ENCODE measurements around the gene ZNF182.
A peak's percentile ranks its signal among the peaks of the same experiment; 100 is the strongest.
"Not testable (repeated sequence)": the region's sequence is repeated elsewhere in the genome, so short reads cannot be mapped to it uniquely, and the experiment has no call there.

Gene ZNF182

GRCh38 chrX:48022100-48022499 lies 18.3 kb upstream of the ZNF182 start:
- Histone ChIP-seq H3K4me3 (ENCODE audit: low read length) (peak overlapping the region; percentile 98; the same call in 1 of the 2 replicates), H3K27me3 (ENCODE audit: insufficient read depth, low read length) (no peaks in the 10 kb centered on the region), H3K36me3 (ENCODE audit: insufficient read depth, low read length) (no peaks in the 10 kb centered on the region), H3K9ac (ENCODE audit: low read depth, low read length) (no peak overlapping the region), H3K4me1 (ENCODE audit: insufficient read depth, low read length) (peaks cover 3% of the 10 kb centered on the region; the same call in 1 of the 2 replicates), H3K9me3 (ENCODE audit: insufficient read depth, low read depth, low read length) (no peaks in the 10 kb centered on the region), H3K27ac (ENCODE audit: low read depth, low read length) (no peak overlapping the region)
- no CpG with 5 or more reads among the region's 3 CpGs for WGBS

GRCh38 chrX:48021026-48021900 lies 17.5 kb upstream of the ZNF182 start:
- peak overlapping the region; percentile 98 for H3K4me3 ChIP-seq (ENCODE audit: low read length)
- H3K27me3 ChIP-seq (ENCODE audit: insufficient read depth, low read length): no peaks in the 10 kb centered on the region
- no peaks in the 10 kb centered on the region for H3K36me3 ChIP-seq (ENCODE audit: insufficient read depth, low read length)
- no peaks in the 10 kb centered on the region for H3K9me3 ChIP-seq (ENCODE audit: insufficient read depth, low read depth, low read length)
- WGBS: 2% methylated on average over 26 of the region's 30 CpGs
- H3K27ac ChIP-seq (ENCODE audit: low read depth, low read length): peak overlapping the region; percentile 97
- H3K9ac ChIP-seq (ENCODE audit: low read depth, low read length): peak overlapping the region; percentile 100
- peaks cover 3% of the 10 kb centered on the region; the same call in 1 of the 2 replicates for H3K4me1 ChIP-seq (ENCODE audit: insufficient read depth, low read length)

GRCh38 chrX:48020472-48020871 lies 16.7 kb upstream of the ZNF182 start:
- peak overlapping the region; percentile 98 for H3K4me3 ChIP-seq (ENCODE audit: low read length)
- not testable (repeated sequence) for H3K4me1 ChIP-seq (ENCODE audit: insufficient read depth, low read length); H3K9ac ChIP-seq (ENCODE audit: low read depth, low read length); H3K9me3 ChIP-seq (ENCODE audit: insufficient read depth, low read depth, low read length); H3K27me3 ChIP-seq (ENCODE audit: insufficient read depth, low read length); H3K36me3 ChIP-seq (ENCODE audit: insufficient read depth, low read length); H3K27ac ChIP-seq (ENCODE audit: low read depth, low read length)
- 83% methylated on average over 7 of the region's 11 CpGs for WGBS

GRCh38 chrX:48019892-48020291 lies 16.1 kb upstream of the ZNF182 start:
- H3K27ac ChIP-seq (ENCODE audit: low read depth, low read length); H3K4me1 ChIP-seq (ENCODE audit: insufficient read depth, low read length); H3K9me3 ChIP-seq (ENCODE audit: insufficient read depth, low read depth, low read length); H3K27me3 ChIP-seq (ENCODE audit: insufficient read depth, low read length); H3K4me3 ChIP-seq (ENCODE audit: low read length); H3K9ac ChIP-seq (ENCODE audit: low read depth, low read length); H3K36me3 ChIP-seq (ENCODE audit: insufficient read depth, low read length): not testable (repeated sequence)
- WGBS: no CpG with 5 or more reads among the region's 1 CpG

- not testable (repeated sequence) for H3K36me3 ChIP-seq (ENCODE audit: insufficient read depth, low read length); H3K9me3 ChIP-seq (ENCODE audit: insufficient read depth, low read depth, low read length); H3K27me3 ChIP-seq (ENCODE audit: insufficient read depth, low read length); H3K4me3 ChIP-seq (ENCODE audit: low read length); H3K9ac ChIP-seq (ENCODE audit: low read depth, low read length); H3K4me1 ChIP-seq (ENCODE audit: insufficient read depth, low read length); H3K27ac ChIP-seq (ENCODE audit: low read depth, low read length)
- WGBS: 97% methylated on average over 25 of the region's 46 CpGs
Measured at GRCh38 chrX:48016583-48017310, 13.0 kb upstream of the ZNF182 start.

GRCh38 chrX:48009445-48009960 lies 5.7 kb upstream of the ZNF182 start:
- WGBS: no CpG with 5 or more reads among the region's 2 CpGs
- H3K27me3 ChIP-seq (ENCODE audit: insufficient read depth, low read length); H3K27ac ChIP-seq (ENCODE audit: low read depth, low read length); H3K36me3 ChIP-seq (ENCODE audit: insufficient read depth, low read length); H3K9ac ChIP-seq (ENCODE audit: low read depth, low read length); H3K4me1 ChIP-seq (ENCODE audit: insufficient read depth, low read length); H3K4me3 ChIP-seq (ENCODE audit: low read length); H3K9me3 ChIP-seq (ENCODE audit: insufficient read depth, low read depth, low read length): not testable (repeated sequence)

GRCh38 chrX:48006688-48007087 lies 2.9 kb upstream of the ZNF182 start, which contains the start of gene SPACA5:
SPACA5 (plus strand) TSS chrX:48006988; CDS start chrX:48007803, 815 bp downstream.
- H3K27me3 ChIP-seq (ENCODE audit: insufficient read depth, low read length); H3K9ac ChIP-seq (ENCODE audit: low read depth, low read length); H3K27ac ChIP-seq (ENCODE audit: low read depth, low read length); H3K4me1 ChIP-seq (ENCODE audit: insufficient read depth, low read length); H3K9me3 ChIP-seq (ENCODE audit: insufficient read depth, low read depth, low read length); H3K36me3 ChIP-seq (ENCODE audit: insufficient read depth, low read length); H3K4me3 ChIP-seq (ENCODE audit: low read length): not testable (repeated sequence)
- no CpG with 5 or more reads among the region's 8 CpGs for WGBS

- Histone ChIP-seq H3K4me3 (ENCODE audit: low read length) (peak overlapping the region; percentile 85), H3K27ac (ENCODE audit: low read depth, low read length) (no peak overlapping the region), H3K27me3 (ENCODE audit: insufficient read depth, low read length) (no peaks in the 10 kb centered on the region), H3K9me3 (ENCODE audit: insufficient read depth, low read depth, low read length) (no peaks in the 10 kb centered on the region), H3K4me1 (ENCODE audit: insufficient read depth, low read length) (0 out of 2 replicates have a peak, but pooled peaks cover 4% of the 10 kb centered on the region), H3K36me3 (ENCODE audit: insufficient read depth, low read length) (peaks cover 12% of the 10 kb centered on the region), H3K9ac (ENCODE audit: low read depth, low read length) (peak overlapping the region; percentile 67)
- 2% methylated on average over 14 of the region's 18 CpGs for WGBS
Measured at GRCh38 chrX:48003367-48003757, 427 bp downstream of the ZNF182 start.

GRCh38 chrX:48002929-48003328 lies 860 bp downstream of the ZNF182 start:
- Histone ChIP-seq H3K9ac (ENCODE audit: low read depth, low read length) (no peak overlapping the region), H3K27me3 (ENCODE audit: insufficient read depth, low read length) (no peaks in the 10 kb centered on the region), H3K4me3 (ENCODE audit: low read length) (peak overlapping the region; percentile 85)

GRCh38 chrX:48002319-48002718 lies 1.5 kb downstream of the ZNF182 start:
- Histone ChIP-seq H3K9me3 (ENCODE audit: insufficient read depth, low read depth, low read length) (no peaks in the 10 kb centered on the region), H3K27ac (ENCODE audit: low read depth, low read length) (no peak overlapping the region), H3K4me3 (ENCODE audit: low read length) (peak overlapping the region; percentile 85; the same call in 1 of the 2 replicates), H3K4me1 (ENCODE audit: insufficient read depth, low read length) (0 out of 2 replicates have a peak, but pooled peaks cover 4% of the 10 kb centered on the region), H3K36me3 (ENCODE audit: insufficient read depth, low read length) (peaks cover 12% of the 10 kb centered on the region), H3K27me3 (ENCODE audit: insufficient read depth, low read length) (no peaks in the 10 kb centered on the region), H3K9ac (ENCODE audit: low read depth, low read length) (no peak overlapping the region)
- 100% methylated on average over 2 of the region's 3 CpGs for WGBS

More at GRCh38 chrX:48002929-48003328, 860 bp downstream of the ZNF182 start:
- no peaks in the 10 kb centered on the region for H3K9me3 ChIP-seq (ENCODE audit: insufficient read depth, low read depth, low read length)
- no peak overlapping the region for H3K27ac ChIP-seq (ENCODE audit: low read depth, low read length)
- WGBS: 90% methylated on average over 2 of the region's 7 CpGs
- peaks cover 12% of the 10 kb centered on the region for H3K36me3 ChIP-seq (ENCODE audit: insufficient read depth, low read length)
- 0 out of 2 replicates have a peak, but pooled peaks cover 4% of the 10 kb centered on the region for H3K4me1 ChIP-seq (ENCODE audit: insufficient read depth, low read length)

GRCh38 chrX:48001260-48001659 lies 2.5 kb downstream of the ZNF182 start:
- Histone ChIP-seq H3K27me3 (ENCODE audit: insufficient read depth, low read length) (no peaks in the 10 kb centered on the region), H3K4me1 (ENCODE audit: insufficient read depth, low read length) (0 out of 2 replicates have a peak, but pooled peaks cover 4% of the 10 kb centered on the region), H3K27ac (ENCODE audit: low read depth, low read length) (no peak overlapping the region), H3K9me3 (ENCODE audit: insufficient read depth, low read depth, low read length) (no peaks in the 10 kb centered on the region), H3K36me3 (ENCODE audit: insufficient read depth, low read length) (peaks cover 16% of the 10 kb centered on the region), H3K4me3 (ENCODE audit: low read length) (no peak overlapping the region), H3K9ac (ENCODE audit: low read depth, low read length) (no peak overlapping the region)
- WGBS: 100% methylated on average over 1 of the region's 3 CpGs

All from HUES64 (cell line).